Body of pancreas (tissue), 4 donors: Measurements from ENCODE around the gene HOXB6.

Experiments used
- POLR2A ChIP-seq, 3 donors: fragments of 450-650 bp; IDR thresholded peaks; one replicate each; pipeline ENCODE4 v1.6.1; 2016; ENCODE audit warnings: antibody characterized with exemption in 3 of 3, mild to moderate bottlenecking in 2 of 3
- TF ChIP-seq, protein P1 (sequence below), 7 experiments: fragments of 450-650 bp in 4 of 7; fragments of 200-600 bp in 3 of 7; sonication (generic) in 3 of 7; IDR thresholded peaks; one replicate each; pipeline ENCODE4 v1.5.1; 2016 to 2019; ENCODE audit warnings: antibody characterized with exemption in 7 of 7

DNA sequence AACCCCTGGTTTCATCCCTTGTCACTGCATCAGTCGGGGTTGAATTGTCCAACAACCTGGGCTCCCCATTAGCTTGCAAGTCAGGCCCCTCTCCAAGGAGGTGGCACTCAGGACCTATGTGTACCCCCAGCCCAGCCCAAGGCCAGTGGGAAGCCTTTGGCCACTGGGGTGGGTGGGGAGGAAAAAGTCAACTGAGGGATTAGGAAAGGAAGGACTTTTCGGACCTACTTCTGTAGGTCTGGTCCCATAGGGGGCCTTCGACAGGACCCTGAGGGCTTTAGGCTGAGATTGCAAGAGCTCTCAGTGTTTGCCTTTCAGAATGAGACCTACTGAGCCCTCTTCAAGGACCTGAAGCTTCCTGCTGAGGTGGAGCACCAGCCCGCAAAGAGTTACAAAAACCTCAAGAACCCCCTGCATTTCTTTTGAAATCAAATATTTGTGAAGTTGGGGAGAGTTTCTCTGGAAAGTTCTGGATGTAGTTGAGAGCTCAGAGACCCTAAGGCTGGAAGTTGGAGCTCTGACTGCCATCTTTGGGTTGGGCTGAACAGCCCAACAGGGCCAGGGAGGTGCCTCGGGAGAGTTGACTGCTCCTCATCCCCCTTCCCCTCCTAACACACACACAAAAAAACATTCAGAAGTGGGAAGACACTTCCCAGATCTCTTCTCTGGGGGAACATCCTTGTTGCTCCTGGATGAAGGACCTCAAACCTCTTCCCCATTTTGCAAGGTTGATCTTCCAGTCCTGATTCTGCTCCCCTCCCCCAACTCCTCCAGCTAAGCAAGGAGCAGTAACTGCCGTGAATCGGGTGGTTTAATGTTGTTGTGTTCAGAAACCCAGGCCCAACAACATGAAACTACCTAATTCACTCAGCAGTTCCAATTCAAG, 27.1 kb upstream of the HOXB6 start:
- TF ChIP-seq, protein P1, sequence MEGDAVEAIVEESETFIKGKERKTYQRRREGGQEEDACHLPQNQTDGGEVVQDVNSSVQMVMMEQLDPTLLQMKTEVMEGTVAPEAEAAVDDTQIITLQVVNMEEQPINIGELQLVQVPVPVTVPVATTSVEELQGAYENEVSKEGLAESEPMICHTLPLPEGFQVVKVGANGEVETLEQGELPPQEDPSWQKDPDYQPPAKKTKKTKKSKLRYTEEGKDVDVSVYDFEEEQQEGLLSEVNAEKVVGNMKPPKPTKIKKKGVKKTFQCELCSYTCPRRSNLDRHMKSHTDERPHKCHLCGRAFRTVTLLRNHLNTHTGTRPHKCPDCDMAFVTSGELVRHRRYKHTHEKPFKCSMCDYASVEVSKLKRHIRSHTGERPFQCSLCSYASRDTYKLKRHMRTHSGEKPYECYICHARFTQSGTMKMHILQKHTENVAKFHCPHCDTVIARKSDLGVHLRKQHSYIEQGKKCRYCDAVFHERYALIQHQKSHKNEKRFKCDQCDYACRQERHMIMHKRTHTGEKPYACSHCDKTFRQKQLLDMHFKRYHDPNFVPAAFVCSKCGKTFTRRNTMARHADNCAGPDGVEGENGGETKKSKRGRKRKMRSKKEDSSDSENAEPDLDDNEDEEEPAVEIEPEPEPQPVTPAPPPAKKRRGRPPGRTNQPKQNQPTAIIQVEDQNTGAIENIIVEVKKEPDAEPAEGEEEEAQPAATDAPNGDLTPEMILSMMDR (IDR thresholded peaks at IDR 0.05): no peak
- TF ChIP-seq POLR2A (IDR thresholded peaks at IDR 0.05): no peak
